ENCODE data around the gene FZD10. TPM values are rescaled to one million over a fixed set of nuclear protein-coding genes. Genes with fewer than 3 reads are reported as not detected.

Gene FZD10
- total RNA-seq, 2 experiments from 2014 or later, result not detected

GRCh38 chr12:130185455-130186391 lies 23.5 kb downstream of the FZD10 start:
- Mint-ChIP-seq H3K4me3 (no peak overlapping the region), H3K9me3 (peaks cover 3% of the 10 kb centered on the region), H3K27ac (no peak overlapping the region), H3K27me3 (no peaks in the 10 kb centered on the region), H3K4me1 (no peaks in the 10 kb centered on the region), H3K36me3 (ENCODE audit: low read depth) (no peaks in the 10 kb centered on the region)
- no peak for DNase-seq
- CTCF ChIA-PET, result no interaction called here
- POLR2A ChIA-PET, result no interaction called here

DNA sequence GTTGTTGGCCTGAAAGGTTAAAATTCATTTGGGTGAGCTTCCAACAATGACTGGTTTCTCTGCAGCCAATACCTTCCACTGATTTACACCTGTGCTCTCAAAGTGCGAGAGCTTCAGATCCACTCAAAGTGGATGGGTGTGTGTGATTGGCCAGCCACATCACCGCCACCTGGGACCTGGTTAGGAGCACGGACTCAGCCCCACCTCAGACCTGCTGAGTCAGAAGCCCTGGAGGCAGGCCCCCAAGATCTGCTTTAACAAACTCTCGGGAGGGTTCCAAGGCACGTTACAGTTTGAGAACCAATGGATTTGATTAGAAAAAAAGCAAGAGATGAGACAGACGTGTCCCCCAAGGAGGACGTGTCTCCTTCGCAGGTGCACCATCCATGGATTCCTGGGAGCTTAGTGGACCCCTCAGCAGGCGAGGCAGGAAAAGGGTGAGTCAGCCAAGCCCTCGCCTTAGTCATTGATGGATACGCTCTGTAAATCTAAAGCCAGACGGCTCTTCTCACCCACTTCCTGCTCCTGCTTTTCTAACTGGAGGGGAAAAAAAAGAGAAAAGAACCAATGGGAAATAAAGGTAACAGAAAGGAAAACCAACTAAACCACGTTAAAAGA lies 24.5 kb downstream of the FZD10 start:
- no peak overlapping the region for H3K4me3 Mint-ChIP-seq
- H3K4me1 Mint-ChIP-seq, result no peaks in the 10 kb centered on the region
- no peaks in the 10 kb centered on the region for H3K36me3 Mint-ChIP-seq (ENCODE audit: low read depth)
- no peak overlapping the region for H3K27ac Mint-ChIP-seq
- ChIA-PET CTCF (no interaction called here), POLR2A (no interaction called here)
- H3K27me3 Mint-ChIP-seq, result no peaks in the 10 kb centered on the region
- H3K9me3 Mint-ChIP-seq, result peaks cover 8% of the 10 kb centered on the region
- DNase-seq, result no peak

GRCh38 chr12:130192642-130193345 lies 30.5 kb downstream of the FZD10 start:
- POLR2A ChIA-PET, result no interaction called here
- H3K4me1 Mint-ChIP-seq, result no peaks in the 10 kb centered on the region
- no peaks in the 10 kb centered on the region for H3K36me3 Mint-ChIP-seq (ENCODE audit: low read depth)
- H3K27ac Mint-ChIP-seq, result no peak overlapping the region
- no peaks in the 10 kb centered on the region for H3K27me3 Mint-ChIP-seq
- DNase-seq, result no peak
- peaks cover 11% of the 10 kb centered on the region for H3K9me3 Mint-ChIP-seq
- CTCF ChIA-PET, result no interaction called here
- H3K4me3 Mint-ChIP-seq, result no peak overlapping the region

DNA sequence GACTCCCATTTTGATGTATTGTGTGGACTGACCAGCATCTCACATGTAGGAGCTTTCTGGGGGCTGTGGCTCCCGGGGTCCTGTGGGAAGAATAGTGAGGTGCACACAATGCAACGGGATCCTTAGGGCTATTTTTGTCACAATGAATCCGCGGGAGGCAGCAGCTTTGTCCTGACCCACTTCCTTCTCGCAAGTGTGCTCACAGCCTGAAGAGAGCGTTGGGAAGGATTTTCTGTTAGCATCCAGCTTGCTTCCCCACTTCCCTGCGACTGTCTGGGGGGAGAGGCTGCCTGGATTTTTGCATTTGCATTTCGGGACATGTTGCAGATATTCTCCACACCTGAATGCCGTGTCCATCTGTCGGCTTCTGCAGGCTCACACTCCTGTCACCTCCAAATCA lies 31.9 kb downstream of the FZD10 start:
- CTCF ChIA-PET, result no interaction called here
- Mint-ChIP-seq H3K27ac (no peak overlapping the region), H3K36me3 (ENCODE audit: low read depth) (no peaks in the 10 kb centered on the region), H3K27me3 (no peaks in the 10 kb centered on the region), H3K9me3 (peaks cover 11% of the 10 kb centered on the region), H3K4me1 (no peaks in the 10 kb centered on the region), H3K4me3 (no peak overlapping the region)
- DNase-seq, result no peak
- POLR2A ChIA-PET, result no interaction called here

- no peaks in the 10 kb centered on the region for H3K36me3 Mint-ChIP-seq (ENCODE audit: low read depth)
- no peak overlapping the region for H3K4me3 Mint-ChIP-seq
- no peak overlapping the region for H3K27ac Mint-ChIP-seq
- no peaks in the 10 kb centered on the region for H3K4me1 Mint-ChIP-seq
- no peak for DNase-seq
- H3K27me3 Mint-ChIP-seq, result no peaks in the 10 kb centered on the region
- CTCF ChIA-PET, result no interaction called here
- peaks cover 11% of the 10 kb centered on the region for H3K9me3 Mint-ChIP-seq
- POLR2A ChIA-PET, result interaction anchor here (1.0 kb wide), 1 partner anchor 43 kb away, joined by 3 read pairs; no protein-coding TSS in a partner anchor
These were observed 33.1 kb downstream of the FZD10 start for GRCh38 chr12:130195369-130195768.

DNA sequence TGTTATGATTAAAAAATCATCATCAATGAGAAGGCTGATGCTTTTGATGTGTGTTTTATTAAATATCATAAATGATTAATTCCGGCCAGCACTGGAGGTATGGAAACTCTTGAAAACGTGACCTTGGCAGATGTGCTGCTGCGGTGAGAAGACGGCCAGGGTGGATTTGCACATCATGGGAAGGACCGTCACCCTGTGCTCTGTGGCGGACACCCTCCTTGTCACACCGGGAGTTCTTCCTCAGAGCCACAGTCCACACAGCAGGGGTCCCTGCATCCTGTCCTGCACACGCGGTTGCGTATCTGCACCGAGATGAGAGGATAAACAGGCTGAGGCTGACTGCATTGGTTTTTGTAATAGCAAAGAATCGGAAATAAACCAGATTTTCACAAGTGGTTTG lies 33.5 kb downstream of the FZD10 start:
- Mint-ChIP-seq H3K36me3 (ENCODE audit: low read depth) (no peaks in the 10 kb centered on the region), H3K27ac (no peak overlapping the region), H3K4me3 (no peak overlapping the region), H3K9me3 (peaks cover 11% of the 10 kb centered on the region), H3K4me1 (no peaks in the 10 kb centered on the region), H3K27me3 (no peaks in the 10 kb centered on the region)
- no peak for DNase-seq
- POLR2A ChIA-PET, result interaction anchor here (1.0 kb wide), 1 partner anchor 43 kb away, joined by 3 read pairs; no protein-coding TSS in a partner anchor
- CTCF ChIA-PET, result no interaction called here

DNA sequence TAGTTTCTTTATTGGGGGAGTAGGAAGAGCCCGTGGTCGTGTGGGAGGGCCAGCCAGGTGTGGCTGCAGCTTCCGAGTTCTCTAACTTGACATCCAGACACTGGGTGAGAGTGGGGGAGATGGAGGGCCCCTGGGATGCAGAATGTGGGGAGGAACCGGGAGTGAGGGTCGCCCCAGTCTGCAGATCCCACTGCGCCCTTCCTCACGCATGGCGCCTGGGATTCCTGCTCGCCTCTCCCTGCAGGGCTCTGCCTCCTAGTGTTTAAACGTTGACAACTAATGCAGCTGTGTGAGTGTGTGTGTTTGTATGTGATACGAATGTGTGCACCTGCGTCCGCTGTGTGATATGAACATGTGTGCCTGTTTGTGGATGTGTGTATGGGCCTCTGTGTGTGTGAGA lies 34.6 kb downstream of the FZD10 start:
- no peak for DNase-seq
- peaks cover 2% of the 10 kb centered on the region for H3K9me3 Mint-ChIP-seq
- H3K4me1 Mint-ChIP-seq, result no peaks in the 10 kb centered on the region
- H3K4me3 Mint-ChIP-seq, result no peak overlapping the region
- H3K27ac Mint-ChIP-seq, result no peak overlapping the region
- no peaks in the 10 kb centered on the region for H3K27me3 Mint-ChIP-seq
- H3K36me3 Mint-ChIP-seq (ENCODE audit: low read depth), result no peaks in the 10 kb centered on the region
- ChIA-PET POLR2A (no interaction called here), CTCF (no interaction called here)

DNA sequence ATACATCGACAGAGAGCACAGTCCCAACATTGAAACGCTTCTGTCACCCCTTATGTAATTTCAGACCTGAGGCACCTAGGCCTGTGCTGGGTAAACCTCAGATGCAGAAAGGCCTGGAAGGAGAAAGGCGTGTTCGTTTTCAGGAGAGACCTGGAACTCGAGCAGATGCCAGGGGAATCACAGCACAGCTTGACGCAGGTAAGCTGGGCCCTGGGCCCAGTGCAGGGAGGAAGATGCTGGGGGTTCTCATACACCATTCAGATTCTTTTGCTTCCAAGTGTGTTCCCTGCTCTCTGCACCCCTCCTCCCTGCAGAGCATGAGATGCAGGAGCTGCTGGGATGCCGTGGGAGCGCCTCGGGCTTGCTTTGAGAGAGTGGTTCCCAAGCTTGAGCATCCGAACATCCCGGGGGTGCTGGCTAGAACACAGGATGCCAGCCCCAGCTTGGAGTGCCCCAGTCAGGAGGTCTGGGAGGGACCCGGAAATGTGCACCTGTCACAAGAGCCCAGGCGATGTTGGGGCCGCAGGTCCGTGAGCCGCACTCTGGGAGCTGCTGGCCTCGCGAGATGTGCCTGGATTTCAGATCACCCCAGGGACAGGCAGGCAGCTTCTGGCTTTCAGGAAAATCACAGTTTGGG lies 35.9 kb downstream of the FZD10 start:
- no peaks in the 10 kb centered on the region for H3K9me3 Mint-ChIP-seq
- H3K27ac Mint-ChIP-seq, result no peak overlapping the region
- ChIA-PET CTCF (no interaction called here), POLR2A (no interaction called here)
- no peak overlapping the region for H3K4me3 Mint-ChIP-seq
- H3K4me1 Mint-ChIP-seq, result no peaks in the 10 kb centered on the region
- H3K36me3 Mint-ChIP-seq (ENCODE audit: low read depth), result no peaks in the 10 kb centered on the region
- no peaks in the 10 kb centered on the region for H3K27me3 Mint-ChIP-seq
- no peak for DNase-seq

GRCh38 chr12:130198663-130199060 lies 36.4 kb downstream of the FZD10 start:
- H3K27me3 Mint-ChIP-seq, result no peaks in the 10 kb centered on the region
- H3K27ac Mint-ChIP-seq, result no peak overlapping the region
- H3K4me1 Mint-ChIP-seq, result no peaks in the 10 kb centered on the region
- H3K9me3 Mint-ChIP-seq, result no peaks in the 10 kb centered on the region
- DNase-seq, result no peak
- ChIA-PET CTCF (no interaction called here), POLR2A (no interaction called here)
- H3K4me3 Mint-ChIP-seq, result no peak overlapping the region
- no peaks in the 10 kb centered on the region for H3K36me3 Mint-ChIP-seq (ENCODE audit: low read depth)

- Mint-ChIP-seq H3K4me1 (no peaks in the 10 kb centered on the region), H3K4me3 (no peak overlapping the region), H3K27me3 (no peaks in the 10 kb centered on the region), H3K27ac (no peak overlapping the region), H3K36me3 (ENCODE audit: low read depth) (no peaks in the 10 kb centered on the region), H3K9me3 (peaks cover 3% of the 10 kb centered on the region)
- DNase-seq, result no peak
- ChIA-PET POLR2A (no interaction called here), CTCF (no interaction called here)
These were observed 37.5 kb downstream of the FZD10 start for GRCh38 chr12:130199581-130200390.

DNA sequence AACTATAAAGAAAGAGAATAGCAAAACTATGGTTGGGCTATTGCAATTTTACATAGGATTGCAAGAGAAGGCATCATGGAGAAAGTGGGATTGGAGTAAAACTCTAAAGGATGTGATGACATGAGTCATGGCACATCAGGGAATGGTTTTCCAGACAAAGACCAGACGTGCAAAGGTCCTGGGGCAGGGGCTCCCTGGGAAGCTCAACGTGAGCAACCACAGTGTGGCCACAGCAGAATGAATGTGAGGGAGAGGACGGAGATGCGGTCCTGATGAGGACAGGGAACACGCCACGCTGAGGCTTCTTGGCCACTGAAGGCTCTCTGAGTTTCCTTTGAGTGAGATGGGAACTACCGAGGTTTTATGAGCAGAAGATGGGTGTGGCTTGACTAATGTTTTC lies 38.2 kb downstream of the FZD10 start:
- Mint-ChIP-seq H3K27me3 (no peaks in the 10 kb centered on the region), H3K36me3 (ENCODE audit: low read depth) (no peaks in the 10 kb centered on the region)
- CTCF ChIA-PET, result no interaction called here

GRCh38 chr12:130201037-130201436 lies 38.8 kb downstream of the FZD10 start:
- peaks cover 3% of the 10 kb centered on the region for H3K9me3 Mint-ChIP-seq
- ChIA-PET CTCF (no interaction called here), POLR2A (no interaction called here)
- H3K4me1 Mint-ChIP-seq, result no peaks in the 10 kb centered on the region
- DNase-seq, result no peak
- H3K27ac Mint-ChIP-seq, result no peak overlapping the region
- no peak overlapping the region for H3K4me3 Mint-ChIP-seq
- H3K36me3 Mint-ChIP-seq (ENCODE audit: low read depth), result no peaks in the 10 kb centered on the region
- no peaks in the 10 kb centered on the region for H3K27me3 Mint-ChIP-seq

More for the DNA sequence above, 38.2 kb downstream of the FZD10 start:
- no peak overlapping the region for H3K4me3 Mint-ChIP-seq
- no peak for DNase-seq
- H3K4me1 Mint-ChIP-seq, result no peaks in the 10 kb centered on the region
- peaks cover 3% of the 10 kb centered on the region for H3K9me3 Mint-ChIP-seq
- H3K27ac Mint-ChIP-seq, result no peak overlapping the region
- POLR2A ChIA-PET, result no interaction called here

DNA sequence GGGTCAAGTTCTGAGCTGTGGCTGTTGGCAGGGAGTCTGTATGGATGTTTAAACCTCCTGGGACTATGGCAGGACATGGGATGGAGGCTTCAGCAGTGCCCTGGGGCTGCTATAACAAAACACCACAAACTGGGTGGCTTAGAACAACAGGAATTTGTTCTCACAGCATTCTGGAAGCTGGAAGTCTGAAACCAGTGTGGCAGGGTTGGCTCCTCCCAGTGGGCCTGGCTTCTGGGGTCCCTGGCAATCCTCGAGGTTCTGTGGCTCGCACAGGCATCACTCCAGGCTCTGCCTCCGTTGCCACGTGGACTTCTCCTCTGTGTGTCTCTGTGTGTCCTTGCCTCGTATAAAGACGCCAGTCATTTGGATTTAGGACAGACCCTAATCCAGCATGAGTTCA lies 39.9 kb downstream of the FZD10 start:
- ChIA-PET CTCF (no interaction called here), POLR2A (no interaction called here)
- Mint-ChIP-seq H3K9me3 (peaks cover 3% of the 10 kb centered on the region), H3K4me3 (no peak overlapping the region), H3K4me1 (no peaks in the 10 kb centered on the region), H3K27ac (no peak overlapping the region), H3K36me3 (ENCODE audit: low read depth) (no peaks in the 10 kb centered on the region), H3K27me3 (no peaks in the 10 kb centered on the region)
- DNase-seq, result no peak
